DND-41 (cell line): ENCODE measurements around the gene AIFM1.

Experiments
- ATAC-seq: fragments of 200-7000 bp; cut with Tn5 transposase; 3 replicates; pipeline ENCODE4 v1.9.1; 2021; ENCODE audit warnings: low read depth; ENCODE audit not compliant: insufficient read depth
- DNase-seq: peaks from one replicate; pipeline ENCODE4 v3.0.0-alpha.2; 2020
- H2AFZ ChIP-seq: 2 replicates; pipeline ENCODE4 v1.6.0; 2012; ENCODE audit warnings: low read depth, low read length
- H3K27ac ChIP-seq: 2 replicates; pipeline ENCODE4 v1.5.1; 2012; ENCODE audit warnings: low read length, inconsistent platforms
- H3K27me3 ChIP-seq: fragments of 200-600 bp; sonication (generic); 2 replicates; pipeline ENCODE4 v1.6.0; 2012; ENCODE audit warnings: low read length, mild to moderate bottlenecking, inconsistent platforms; ENCODE audit not compliant: insufficient read depth, poor library complexity
- H3K36me3 ChIP-seq: 2 replicates; pipeline ENCODE4 v1.5.1; 2012; ENCODE audit warnings: low read length, inconsistent platforms; ENCODE audit not compliant: insufficient read depth
- H3K4me1 ChIP-seq: 2 replicates; pipeline ENCODE4 v1.5.1; 2012; ENCODE audit warnings: mild to moderate bottlenecking, low read length; ENCODE audit not compliant: insufficient read depth
- H3K4me2 ChIP-seq: 2 replicates; pipeline ENCODE4 v1.6.0; 2012; ENCODE audit warnings: mild to moderate bottlenecking, moderate library complexity, low read length, inconsistent platforms; ENCODE audit not compliant: insufficient read depth
- H3K4me3 ChIP-seq, 2 experiments: fragments of 200-600 bp in 1 of 2; shearing (Covaris generic) in 1 of 2; 2 replicates each; pipeline ENCODE4 v1.5.1; 2012 to 2016; ENCODE audit warnings: inconsistent platforms in 2 of 2, low read length in 2 of 2, mild to moderate bottlenecking in 2 of 2, low read depth in 1 of 2, moderate library complexity in 1 of 2
- H3K79me2 ChIP-seq: 2 replicates; pipeline ENCODE4 v1.6.0; 2012; ENCODE audit warnings: low read length, inconsistent platforms; ENCODE audit not compliant: insufficient read depth
- H3K9ac ChIP-seq: 2 replicates; pipeline ENCODE4 v1.6.0; 2012; ENCODE audit warnings: low read depth, mild to moderate bottlenecking, inconsistent platforms, low read length, moderate library complexity
- H3K9me3 ChIP-seq: 2 replicates; pipeline ENCODE4 v1.5.1; 2012; ENCODE audit warnings: low read length, moderate library complexity, mild to moderate bottlenecking, inconsistent platforms; ENCODE audit not compliant: insufficient read depth, severe bottlenecking
- H4K20me1 ChIP-seq: 2 replicates; pipeline ENCODE4 v1.6.0; 2012; ENCODE audit warnings: low read length; ENCODE audit not compliant: insufficient read depth
- CTCF ChIP-seq: IDR thresholded peaks from 2 replicates; pipeline ENCODE4 v1.5.1; 2012; ENCODE audit warnings: borderline replicate concordance, low read length, moderate library complexity, mild to moderate bottlenecking; ENCODE audit not compliant: poor library complexity, severe bottlenecking; ENCODE audit errors: extremely low read depth
- EZH2 ChIP-seq: IDR thresholded peaks from 3 replicates; pipeline ENCODE4 v1.6.1; 2012; ENCODE audit warnings: borderline replicate concordance, low read depth, mild to moderate bottlenecking, moderate library complexity, low read length, inconsistent platforms; ENCODE audit not compliant: severe bottlenecking

The AIFM1 gene

GRCh38 chrX:130114141-130114588, 51.5 kb downstream of the AIFM1 start:
- H2AFZ ChIP-seq: no peak overlapping the region
- H3K4me1 ChIP-seq: peaks cover 17% of the 10 kb centered on the region
- no peaks in the 10 kb centered on the region for H3K9me3 ChIP-seq
- no peak overlapping the region for H3K4me3 ChIP-seq
- no peak overlapping the region for H3K4me2 ChIP-seq
- no peak overlapping the region for H3K9ac ChIP-seq
- DNase-seq: no peak
- H3K36me3 ChIP-seq: no peaks in the 10 kb centered on the region
- H3K27me3 ChIP-seq: no peaks in the 10 kb centered on the region
- no peaks in the 10 kb centered on the region for H4K20me1 ChIP-seq
- H3K79me2 ChIP-seq: no peaks in the 10 kb centered on the region
- no peak for ATAC-seq
- TF ChIP-seq EZH2: no peak
- TF ChIP-seq CTCF: no peak
- H3K27ac ChIP-seq: no peak overlapping the region

- no peaks in the 10 kb centered on the region for H4K20me1 ChIP-seq
- peak overlapping the region; percentile 62 for H2AFZ ChIP-seq
- H3K4me3 ChIP-seq: peak overlapping the region in 1 of 2 experiments; percentile 52; a peak in 2 of 4 replicates
- H3K4me2 ChIP-seq: peak overlapping the region; percentile 55
- H3K36me3 ChIP-seq: no peaks in the 10 kb centered on the region
- H3K4me1 ChIP-seq: peaks cover 26% of the 10 kb centered on the region
- peak; percentile 8; the same call in 1 of the 3 replicates for ATAC-seq
- TF ChIP-seq CTCF (no peak), EZH2 (no peak)
- no peaks in the 10 kb centered on the region for H3K9me3 ChIP-seq
- no peaks in the 10 kb centered on the region for H3K27me3 ChIP-seq
- H3K27ac ChIP-seq: no peak overlapping the region
- H3K9ac ChIP-seq: peak overlapping the region; percentile 50; the same call in 1 of the 2 replicates
- H3K79me2 ChIP-seq: no peaks in the 10 kb centered on the region
- DNase-seq: no peak
Observed at GRCh38 chrX:130111220-130112154, 54.2 kb downstream of the AIFM1 start.

GRCh38 chrX:130110379-130111219, 55.0 kb downstream of the AIFM1 start, which contains the start of gene ELF4:
Gene ELF4 (minus strand): TSS chrX:130110497. CDS start chrX:130081330, 29,167 bp downstream.
- peak within 1 kb of the TSS in 1 of 2 experiments; percentile 58; a peak in 3 of 4 replicates for H3K4me3 ChIP-seq
- no peak within 1 kb of the TSS for H3K27ac ChIP-seq
- peaks cover 26% of the 10 kb centered on the region for H3K4me1 ChIP-seq
- peak within 1 kb of the TSS; percentile 65 for H3K9ac ChIP-seq
- TF ChIP-seq EZH2: no peak
- TF ChIP-seq CTCF: no peak
- peak; percentile 74 for ATAC-seq
- H3K27me3 ChIP-seq: no peaks in the 10 kb centered on the region
- H2AFZ ChIP-seq: peak within 1 kb of the TSS; percentile 62
- no peaks in the 10 kb centered on the region for H3K9me3 ChIP-seq
- peak; percentile 58 for DNase-seq
- H3K4me2 ChIP-seq: peak within 1 kb of the TSS; percentile 61
- no peaks in the 10 kb centered on the region for H3K36me3 ChIP-seq
- H4K20me1 ChIP-seq: no peaks in the 10 kb centered on the region
- no peaks in the 10 kb centered on the region for H3K79me2 ChIP-seq
